ENCODE measurements around the gene KANSL1. TPM values are rescaled to one million over a fixed set of nuclear protein-coding genes. Genes with fewer than 3 reads are reported as not detected.

Gene KANSL1
- total and polyA plus RNA-seq, 12 donors, result 23.2 to 81.2 (median 58.0) TPM

DNA sequence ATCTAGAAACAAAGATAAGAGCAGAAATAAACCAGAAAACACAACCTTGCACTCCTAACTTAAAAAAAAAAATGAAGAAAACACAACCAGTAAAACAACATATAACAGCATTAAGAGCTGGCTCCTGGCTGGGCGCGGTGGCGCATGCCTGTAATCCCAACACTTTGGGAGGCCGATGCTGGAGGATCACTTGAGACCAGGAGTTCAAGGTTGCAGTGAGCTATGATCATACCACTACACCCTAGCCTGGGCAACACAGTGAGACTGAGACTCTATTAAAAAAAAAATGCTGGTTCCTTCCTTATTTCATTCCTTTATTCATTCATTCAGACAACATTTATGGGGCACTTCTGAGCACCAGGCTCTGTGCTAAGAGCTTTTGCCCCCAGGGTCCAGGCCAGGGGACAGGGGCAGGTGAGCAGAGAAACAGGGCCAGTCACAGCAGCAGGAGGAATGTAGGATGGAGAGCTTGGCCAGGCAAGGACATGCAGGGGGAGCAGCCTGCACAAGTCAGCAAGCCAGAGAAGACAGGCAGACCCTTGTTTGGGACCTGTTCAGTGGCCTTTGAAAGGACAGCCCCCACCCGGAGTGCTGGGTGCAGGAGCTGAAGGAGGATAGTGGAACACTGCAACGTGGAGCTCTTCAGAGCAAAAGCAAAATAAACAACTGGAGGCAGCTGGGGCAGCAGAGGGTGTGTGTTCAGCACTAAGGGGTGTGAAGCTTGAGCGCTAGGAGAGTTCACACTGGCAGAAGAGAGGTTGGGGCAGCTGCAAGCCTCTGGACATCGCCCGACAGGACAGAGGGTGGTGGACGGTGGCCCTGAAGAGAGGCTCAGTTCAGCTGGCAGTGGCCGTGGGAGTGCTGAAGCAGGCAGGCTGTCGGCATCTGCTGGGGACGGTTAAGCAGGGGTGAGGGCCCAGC, 191.6 kb downstream of the KANSL1 start:
- 69 to 76% (median 69%) methylated on average over 12 to 13 of the region's 13 CpGs for WGBS, 4 donors
- TF ChIP-seq CTCF (IDR thresholded peaks at IDR 0.05) (no peak), POLR2A (IDR thresholded peaks at IDR 0.05) (no peak)
- Histone ChIP-seq H3K27me3 (no peaks in the 10 kb centered on the region), H3K9me3 (replicated peaks in 1 of 3) (no peaks in the 10 kb centered on the region), H3K4me1 (replicated peaks in 1 of 2) (peaks cover 0 to 14% of the 10 kb centered on the region in 2 donors), H3K36me3 (replicated peaks in 1 of 2) (no peaks in the 10 kb centered on the region), H3K27ac (no peak overlapping the region), H3K4me3 (no peak overlapping the region)
- intact Hi-C loops (cut with DNase I), result loop anchor here (5.0 kb wide), 3 partner anchors 41 to 211 kb away; no protein-coding TSS in a partner anchor
- DNase-seq, result no peak

DNA sequence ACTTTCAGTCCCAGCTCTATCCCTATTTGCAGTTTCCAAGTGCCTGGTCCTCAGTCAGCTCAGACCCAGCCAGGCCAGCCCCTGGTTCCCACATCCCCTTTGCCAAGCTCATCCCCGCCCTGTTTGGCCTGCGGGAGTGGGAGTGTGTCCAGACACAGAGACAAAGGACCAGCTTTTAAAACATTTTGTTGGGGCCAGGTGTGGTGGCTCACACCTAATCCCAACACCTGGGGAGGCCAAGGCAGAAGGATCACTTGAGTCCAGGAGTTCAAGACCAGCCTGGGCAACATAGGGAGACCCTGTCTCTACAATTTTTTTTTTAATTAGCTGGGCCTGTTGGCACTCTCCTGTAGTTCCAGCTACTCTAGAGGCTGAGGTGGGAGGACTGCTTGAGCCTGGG, 192.5 kb downstream of the KANSL1 start:
- Histone ChIP-seq H3K9me3 (replicated peaks in 1 of 3) (no peaks in the 10 kb centered on the region), H3K4me3 (no peak overlapping the region), H3K36me3 (replicated peaks in 1 of 2) (no peaks in the 10 kb centered on the region), H3K27ac (no peak overlapping the region), H3K27me3 (no peaks in the 10 kb centered on the region), H3K4me1 (replicated peaks in 1 of 2) (peaks cover 0 to 14% of the 10 kb centered on the region in 2 donors)
- 87 to 100% (median 97%) methylated on average over 1 to 2 of the region's 2 CpGs for WGBS, 4 donors
- no peak for TF ChIP-seq CTCF (IDR thresholded peaks at IDR 0.05)
- no peak for TF ChIP-seq POLR2A (IDR thresholded peaks at IDR 0.05)
- no peak for DNase-seq
- intact Hi-C loops (cut with DNase I), result loop anchor here (5.0 kb wide), 3 partner anchors 42 to 212 kb away; no protein-coding TSS in a partner anchor

DNA sequence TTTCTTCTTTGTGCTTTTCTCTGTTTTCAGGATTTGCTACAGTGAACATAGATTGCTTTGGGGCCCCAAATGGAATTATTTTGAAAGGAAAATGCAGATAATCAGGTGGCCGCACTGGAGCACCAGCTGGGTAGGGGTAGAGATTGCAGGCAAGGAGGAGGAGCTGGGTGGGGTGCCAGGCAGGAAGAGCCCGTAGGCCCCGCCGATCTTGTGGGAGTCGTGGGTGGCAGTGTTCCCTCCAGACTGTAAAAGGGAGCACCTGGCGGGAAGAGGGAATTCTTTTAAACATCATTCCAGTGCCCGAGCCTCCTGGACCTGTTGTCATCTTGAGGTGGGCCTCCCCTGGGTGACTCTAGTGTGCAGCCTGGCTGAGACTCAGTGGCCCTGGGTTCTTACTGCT, 192.9 kb downstream of the KANSL1 start:
- no peaks in the 10 kb centered on the region for H3K9me3 ChIP-seq (replicated peaks in 1 of 3)
- WGBS, 4 donors, result 73 to 92% (median 82%) methylated on average over 6 to 7 of the region's 7 CpGs
- no peaks in the 10 kb centered on the region for H3K36me3 ChIP-seq (replicated peaks in 1 of 2)
- intact Hi-C loops (cut with DNase I), result loop anchor here (5.0 kb wide), 3 partner anchors 42 to 212 kb away; no protein-coding TSS in a partner anchor
- no peak overlapping the region for H3K4me3 ChIP-seq
- no peak for TF ChIP-seq CTCF (IDR thresholded peaks at IDR 0.05)
- TF ChIP-seq POLR2A (IDR thresholded peaks at IDR 0.05), result no peak
- DNase-seq, result no peak
- no peaks in the 10 kb centered on the region for H3K27me3 ChIP-seq
- peaks cover 0 to 14% of the 10 kb centered on the region in 2 donors for H3K4me1 ChIP-seq (replicated peaks in 1 of 2)
- H3K27ac ChIP-seq, result no peak overlapping the region

DNA sequence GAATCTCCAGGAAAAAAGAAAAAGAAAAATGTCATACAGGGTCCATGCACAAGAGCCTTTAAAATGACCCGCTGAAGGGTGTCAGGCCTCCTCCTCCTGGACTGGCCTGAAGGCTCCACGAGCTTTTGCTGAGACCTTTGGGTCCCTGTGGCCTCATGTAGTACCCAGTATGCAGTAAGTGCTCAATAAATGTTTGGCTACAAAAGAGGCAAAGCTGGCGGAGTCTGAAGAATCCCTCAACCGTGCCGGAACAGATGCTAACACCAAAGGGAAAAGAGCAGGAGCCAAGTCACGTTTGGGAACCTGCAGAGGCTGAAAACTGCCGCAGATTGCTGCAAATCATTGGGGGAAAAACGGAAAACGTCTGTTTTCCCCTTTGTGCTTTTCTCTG, 193.3 kb downstream of the KANSL1 start:
- H3K36me3 ChIP-seq (replicated peaks in 1 of 2), result no peaks in the 10 kb centered on the region
- WGBS, 4 donors, result 81 to 92% (median 84%) methylated on average over 9 of the region's 9 CpGs
- no peaks in the 10 kb centered on the region for H3K9me3 ChIP-seq (replicated peaks in 1 of 3)
- peaks cover 0 to 14% of the 10 kb centered on the region in 2 donors for H3K4me1 ChIP-seq (replicated peaks in 1 of 2)
- no peak overlapping the region for H3K27ac ChIP-seq
- TF ChIP-seq POLR2A (IDR thresholded peaks at IDR 0.05) (no peak), CTCF (IDR thresholded peaks at IDR 0.05) (no peak)
- no peaks in the 10 kb centered on the region for H3K27me3 ChIP-seq
- H3K4me3 ChIP-seq, result no peak overlapping the region
- intact Hi-C loops (cut with DNase I), result loop anchor here (5.0 kb wide), 3 partner anchors 42 to 212 kb away; no protein-coding TSS in a partner anchor
- DNase-seq, result no peak
